ENCODE data around the gene PFDN2. TPM values are rescaled to one million over a fixed set of nuclear protein-coding genes. Genes with fewer than 3 reads are reported as not detected.

PFDN2 gene
- total RNA-seq, 1 experiment from 2014 or later, result 98.6 TPM

GRCh38 chr1:161061419-161061818, 56.4 kb downstream of the PFDN2 start:
- BruUV-seq (replicated peaks), result no TSS peak
- intact Hi-C loops (cut with micrococcal nuclease; ENCODE audit: unreplicated experiment) (no loop called here), in situ Hi-C loops (cut with HindIII; ENCODE audit: low pct_unique_long_range_greater_than_20kb, low sequenced_read_pairs) (no loop called here)
- no peaks in the 10 kb centered on the region for H3K36me3 ChIP-seq (ENCODE audit: control insufficient read depth, insufficient read depth, low read length)
- POLR2A ChIA-PET, result no interaction called here
- no peak overlapping the region for H3K27ac ChIP-seq (ENCODE audit: low read length)
- no peak overlapping the region for H3K4me3 ChIP-seq (ENCODE audit: low read depth in 2 of 2, low read length in 2 of 2)
- ATAC-seq (no peak), DNase-seq (ENCODE audit: low read depth, low spot score) (no peak)
- H3K27me3 ChIP-seq (ENCODE audit: control insufficient read depth, insufficient read depth, low read length), result no peaks in the 10 kb centered on the region
- no peaks in the 10 kb centered on the region for H3K9me3 ChIP-seq (ENCODE audit: control insufficient read depth, insufficient read depth, low read depth, low read length)
- TF ChIP-seq SIN3A (IDR thresholded peaks at IDR 0.05; ENCODE audit: borderline replicate concordance, insufficient read depth, low read depth, low read length) (no peak), TCF7L2 (IDR thresholded peaks at IDR 0.05; ENCODE audit: low read depth, low read length) (no peak), REST (IDR thresholded peaks at IDR 0.05; ENCODE audit: insufficient read depth in 1 of 2, low read depth in 2 of 2, low read length in 1 of 2) (no peak), CTCF (IDR thresholded peaks at IDR 0.05) (no peak), POLR2AphosphoS5 (IDR thresholded peaks at IDR 0.05; ENCODE audit: low read depth, low read length) (no peak)
- no peaks in the 10 kb centered on the region for H3K4me1 ChIP-seq (ENCODE audit: control insufficient read depth, insufficient read depth, low read length)
- CTCF ChIA-PET, result no interaction called here

GRCh38 chr1:161059293-161059692, 58.5 kb downstream of the PFDN2 start:
- POLR2A ChIA-PET, result no interaction called here
- ATAC-seq, result 0 out of 2 replicates have a peak, but pooled peaks have one; percentile 21
- intact Hi-C loops (cut with micrococcal nuclease; ENCODE audit: unreplicated experiment), result no loop called here

More at GRCh38 chr1:161059293-161059692, 58.5 kb downstream of the PFDN2 start:
- H3K27me3 ChIP-seq (ENCODE audit: control insufficient read depth, insufficient read depth, low read length), result no peaks in the 10 kb centered on the region
- in situ Hi-C loops (cut with HindIII; ENCODE audit: low pct_unique_long_range_greater_than_20kb, low sequenced_read_pairs), result no loop called here
- H3K36me3 ChIP-seq (ENCODE audit: control insufficient read depth, insufficient read depth, low read length), result no peaks in the 10 kb centered on the region
- CTCF ChIA-PET, result no interaction called here
- H3K27ac ChIP-seq (ENCODE audit: low read length), result no peak overlapping the region
- no peak for DNase-seq (ENCODE audit: low read depth, low spot score)
- TF ChIP-seq REST (IDR thresholded peaks at IDR 0.05; ENCODE audit: insufficient read depth in 1 of 2, low read depth in 2 of 2, low read length in 1 of 2) (no peak), POLR2AphosphoS5 (IDR thresholded peaks at IDR 0.05; ENCODE audit: low read depth, low read length) (no peak), CTCF (IDR thresholded peaks at IDR 0.05) (no peak), SIN3A (IDR thresholded peaks at IDR 0.05; ENCODE audit: borderline replicate concordance, insufficient read depth, low read depth, low read length) (no peak), TCF7L2 (IDR thresholded peaks at IDR 0.05; ENCODE audit: low read depth, low read length) (no peak)
- no peaks in the 10 kb centered on the region for H3K4me1 ChIP-seq (ENCODE audit: control insufficient read depth, insufficient read depth, low read length)
- H3K9me3 ChIP-seq (ENCODE audit: control insufficient read depth, insufficient read depth, low read depth, low read length), result no peaks in the 10 kb centered on the region
- no peak overlapping the region for H3K4me3 ChIP-seq (ENCODE audit: low read depth in 2 of 2, low read length in 2 of 2)
- BruUV-seq (replicated peaks), result no TSS peak
